MCF 10A (cell line): ENCODE measurements around the gene BTG4. TPM values are rescaled to one million over a fixed set of nuclear protein-coding genes. Genes with fewer than 3 reads are reported as not detected.

ENCODE experiments used
- BruUV-seq: library from RNA; stranded (reverse); fragments of 400-500 nt; replicated peaks from 2 replicates; lab custom pipeline; 2021; lab: Mats Ljungman, UMichigan
- CTCF ChIA-PET: fragments of 300-600 bp; sonication (Branson Sonifier 250); formaldehyde crosslinking; extraction: SDS; loops from one replicate; lab custom pipeline; 2021; ENCODE audit warnings: antibody characterized with exemption, inconsistent platforms; lab: Yijun Ruan, JAX
- POLR2A ChIA-PET: fragments of 300-600, 350-650 bp; sonication (Branson Sonifier 250); formaldehyde crosslinking; extraction: SDS; loops from one replicate; lab custom pipeline; 2020; ENCODE audit warnings: antibody characterized with exemption, inconsistent platforms; lab: Yijun Ruan, JAX
- DNase-seq: peaks from one replicate; pipeline ENCODE4 v3.0.0-alpha.2; 2018; ENCODE audit not compliant: unreplicated experiment
- H3K27ac Mint-ChIP-seq: one replicate; pipeline ENCODE4 v1.8.0; 2022; ENCODE audit warnings: mild to moderate bottlenecking, low read depth, mixed read lengths; ENCODE audit not compliant: unreplicated experiment
- H3K27me3 Mint-ChIP-seq: one replicate; pipeline ENCODE4 v1.8.0; 2022; ENCODE audit warnings: mixed read lengths; ENCODE audit not compliant: insufficient read depth, unreplicated experiment
- H3K36me3 Mint-ChIP-seq: one replicate; pipeline ENCODE4 v1.8.0; 2022; ENCODE audit warnings: mild to moderate bottlenecking, moderate library complexity, mixed read lengths; ENCODE audit not compliant: insufficient read depth, unreplicated experiment
- H3K4me1 Mint-ChIP-seq: one replicate; pipeline ENCODE4 v1.8.0; 2022; ENCODE audit warnings: mixed read lengths; ENCODE audit not compliant: insufficient read depth, unreplicated experiment
- H3K4me3 Mint-ChIP-seq: one replicate; pipeline ENCODE4 v1.8.0; 2022; ENCODE audit warnings: mild to moderate bottlenecking, moderate library complexity, mixed read lengths; ENCODE audit not compliant: unreplicated experiment
- H3K9me3 Mint-ChIP-seq: one replicate; pipeline ENCODE4 v1.8.0; 2022; ENCODE audit warnings: mixed read lengths; ENCODE audit not compliant: unreplicated experiment
- CTCF ChIP-seq: fragments of 200-600 bp; IDR thresholded peaks from one replicate; pipeline ENCODE4 v1.8.0; 2022; ENCODE audit warnings: antibody characterized with exemption, mild to moderate bottlenecking; ENCODE audit not compliant: unreplicated experiment
- intact Hi-C: fragments of 100-400 bp; cut with micrococcal nuclease; formaldehyde crosslinking; loops from 2 replicates; pipeline ENCODE4 v1.14.1; 2022
- total RNA-seq: library from RNA; stranded (reverse); gene quantifications from 2 replicates; pipeline ENCODE4 v1.2.3, GENCODE V29; 2022

Gene BTG4
- total RNA-seq, 1 experiment from 2014 or later = not detected

GRCh38 chr11:111502611-111503010, 9.6 kb downstream of the BTG4 start:
- POLR2A ChIA-PET = interaction anchor here (0.7 kb wide), 1 partner anchor 17 kb away, joined by 3 read pairs; no protein-coding TSS in a partner anchor
- H3K4me3 Mint-ChIP-seq = no peak overlapping the region
- CTCF ChIA-PET = no interaction called here
- BruUV-seq = no TSS peak
- no peak for DNase-seq
- no peaks in the 10 kb centered on the region for H3K9me3 Mint-ChIP-seq
- H3K27me3 Mint-ChIP-seq = no peaks in the 10 kb centered on the region
- TF ChIP-seq CTCF = no peak
- intact Hi-C loops = no loop called here
- no peaks in the 10 kb centered on the region for H3K36me3 Mint-ChIP-seq
- H3K27ac Mint-ChIP-seq = no peak overlapping the region
- no peaks in the 10 kb centered on the region for H3K4me1 Mint-ChIP-seq

- TF ChIP-seq CTCF = no peak
- intact Hi-C loops = no loop called here
- no peaks in the 10 kb centered on the region for H3K4me1 Mint-ChIP-seq
- ChIA-PET POLR2A (interaction anchor here (0.6 to 0.7 kb wide), 2 partner anchors 40 to 58 kb away, joined by 3 read pairs; no protein-coding TSS in a partner anchor), CTCF (interaction anchor here (0.7 to 1.0 kb wide), 2 partner anchors 31 to 101 kb away, joined by 4 read pairs; no protein-coding TSS in a partner anchor)
- H3K4me3 Mint-ChIP-seq = no peak overlapping the region
- no peaks in the 10 kb centered on the region for H3K27me3 Mint-ChIP-seq
- DNase-seq = no peak
- no peak overlapping the region for H3K27ac Mint-ChIP-seq
- no peaks in the 10 kb centered on the region for H3K9me3 Mint-ChIP-seq
- H3K36me3 Mint-ChIP-seq = no peaks in the 10 kb centered on the region
- no TSS peak for BruUV-seq
Measured at GRCh38 chr11:111500481-111500880, 11.7 kb downstream of the BTG4 start.

GRCh38 chr11:111499483-111499882, 12.7 kb downstream of the BTG4 start:
- no TSS peak for BruUV-seq
- intact Hi-C loops = no loop called here
- no peak for TF ChIP-seq CTCF
- Mint-ChIP-seq H3K9me3 (no peaks in the 10 kb centered on the region), H3K4me3 (no peak overlapping the region), H3K27me3 (no peaks in the 10 kb centered on the region), H3K4me1 (no peaks in the 10 kb centered on the region), H3K36me3 (no peaks in the 10 kb centered on the region), H3K27ac (no peak overlapping the region)
- POLR2A ChIA-PET = interaction anchor here (0.7 kb wide), 1 partner anchor 29 kb away, joined by 3 read pairs; no protein-coding TSS in a partner anchor
- no peak for DNase-seq
- CTCF ChIA-PET = no interaction called here

- Mint-ChIP-seq H3K9me3 (no peaks in the 10 kb centered on the region), H3K36me3 (no peaks in the 10 kb centered on the region), H3K27ac (no peak overlapping the region), H3K4me3 (no peak overlapping the region), H3K27me3 (no peaks in the 10 kb centered on the region), H3K4me1 (no peaks in the 10 kb centered on the region)
- no peak for TF ChIP-seq CTCF
- CTCF ChIA-PET = interaction anchor here (0.7 to 1.0 kb wide), 2 partner anchors 42 to 59 kb away, joined by 3 to 6 read pairs; no protein-coding TSS in a partner anchor
- no TSS peak for BruUV-seq
- POLR2A ChIA-PET = interaction anchor here (0.7 kb wide), 1 partner anchor 23 kb away, joined by 4 read pairs; no protein-coding TSS in a partner anchor
- intact Hi-C loops = no loop called here
- no peak for DNase-seq
Measured at GRCh38 chr11:111494040-111494439, 18.1 kb downstream of the BTG4 start.
